GM19372 (cell line): ENCODE measurements around the gene LRRC40.
A peak's percentile ranks its signal among the peaks of the same experiment; 100 is the strongest.
"Not testable (repeated sequence)": the region's sequence is repeated elsewhere in the genome, so short reads cannot be mapped to it uniquely, and the experiment has no call there.

Source experiments
- ATAC-seq: cut with Tn5 transposase; IDR thresholded peaks from one replicate; pipeline ENCODE4 v1.9.1; 2021; ENCODE audit warnings: mild to moderate bottlenecking, low read depth, moderate library complexity; ENCODE audit not compliant: unreplicated experiment

Gene LRRC40

DNA sequence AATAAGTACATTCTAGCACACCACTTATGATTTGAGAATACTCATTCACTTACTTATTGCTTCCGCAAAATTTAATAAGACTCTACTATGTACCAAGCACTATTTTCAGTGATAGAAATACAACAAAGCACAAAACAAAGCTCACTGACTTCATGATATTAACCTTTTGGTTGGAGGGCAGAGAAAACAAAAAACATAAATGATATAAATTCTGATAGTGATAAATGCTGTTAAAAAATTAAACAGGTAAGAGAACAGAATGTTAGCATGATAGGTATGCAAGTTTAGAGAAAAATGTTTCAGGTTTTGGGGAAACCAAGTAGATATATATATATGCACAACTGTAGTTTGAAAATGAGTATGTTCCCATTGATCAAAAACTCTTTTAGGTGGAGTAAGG is 1.2 kb downstream of the LRRC40 start:
- no peak for ATAC-seq

DNA sequence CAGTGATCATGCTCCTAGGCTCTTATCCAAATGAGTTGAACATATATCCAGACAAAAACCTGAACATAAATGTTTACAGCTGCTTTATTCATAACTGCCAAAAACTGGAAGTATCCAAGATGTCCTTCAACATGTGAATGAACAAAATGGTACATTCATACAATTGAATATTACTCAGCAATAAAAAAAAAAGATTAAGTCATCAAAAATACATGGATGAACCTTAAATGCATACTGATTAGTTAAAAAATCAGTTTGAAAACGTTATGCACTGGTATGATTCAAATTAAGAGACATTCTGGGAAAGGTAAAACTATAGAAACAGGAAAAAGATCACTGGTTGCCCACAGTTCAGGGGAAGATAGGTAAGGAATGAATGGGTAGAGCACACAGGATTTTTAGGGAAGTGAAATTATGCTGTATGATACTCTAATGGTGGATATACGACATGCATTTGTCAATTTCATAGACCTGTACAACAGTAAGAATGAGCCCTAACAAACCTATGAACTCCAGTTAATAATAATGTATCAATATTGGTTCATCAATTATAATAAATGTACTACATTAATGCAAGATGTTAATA is 3.1 kb downstream of the LRRC40 start:
- ATAC-seq: no peak

- no peak for ATAC-seq
Measured at GRCh38 chr1:70200065-70200464, 5.3 kb downstream of the LRRC40 start.

GRCh38 chr1:70196333-70196732 is 9.0 kb downstream of the LRRC40 start:
- ATAC-seq: no peak

- peak; percentile 85 for ATAC-seq
Measured at GRCh38 chr1:70195342-70195741, 10.0 kb downstream of the LRRC40 start.

GRCh38 chr1:70194601-70195000 is 10.8 kb downstream of the LRRC40 start:
- ATAC-seq: no peak

DNA sequence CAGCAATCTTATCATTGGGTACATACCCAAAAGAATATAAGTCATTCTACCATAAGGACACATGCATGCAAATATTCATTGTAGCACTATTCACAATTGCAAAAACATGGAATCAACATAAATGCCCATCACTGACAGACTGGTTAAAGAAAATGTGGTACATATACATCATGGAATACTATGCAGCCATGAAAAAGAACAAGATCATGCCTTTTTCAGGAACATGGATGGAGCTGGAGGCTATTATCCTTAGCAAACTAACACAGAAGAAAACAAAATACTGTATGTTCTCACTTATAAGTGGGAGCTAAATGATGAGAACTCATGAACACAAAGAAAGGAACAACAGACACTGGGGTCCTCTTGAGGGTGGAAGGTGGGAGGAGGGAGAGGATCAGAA is 12.9 kb downstream of the LRRC40 start:
- not testable (repeated sequence) for ATAC-seq

- ATAC-seq: no peak
Measured at GRCh38 chr1:70190180-70190579, 15.2 kb downstream of the LRRC40 start.

GRCh38 chr1:70188522-70188921 is 16.9 kb downstream of the LRRC40 start:
- ATAC-seq: no peak

- ATAC-seq: not testable (repeated sequence)
Measured at GRCh38 chr1:70185181-70185580, 20.2 kb downstream of the LRRC40 start.

DNA sequence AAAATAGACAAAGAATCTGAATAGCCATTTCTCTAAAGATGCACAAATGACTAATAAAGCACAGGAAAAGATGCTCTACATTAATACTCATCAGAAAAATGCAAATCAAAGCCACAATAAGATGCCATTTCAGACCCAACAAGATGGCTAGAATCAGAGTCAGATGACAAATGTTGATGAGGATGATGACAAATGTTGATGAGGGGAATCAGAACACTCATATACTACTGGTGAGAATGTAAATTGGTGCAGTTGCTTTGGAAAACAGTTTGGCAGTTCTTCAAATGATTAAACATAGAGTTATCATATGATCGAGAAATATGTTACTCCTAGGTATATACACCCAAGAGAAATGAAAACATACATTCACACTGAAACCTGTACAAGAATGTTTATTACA is 33.9 kb downstream of the LRRC40 start:
- no peak for ATAC-seq

- no peak for ATAC-seq
Measured at GRCh38 chr1:70169018-70169839, 36.1 kb downstream of the LRRC40 start.

- ATAC-seq: no peak
Measured at GRCh38 chr1:70168283-70168682, 37.1 kb downstream of the LRRC40 start.

DNA sequence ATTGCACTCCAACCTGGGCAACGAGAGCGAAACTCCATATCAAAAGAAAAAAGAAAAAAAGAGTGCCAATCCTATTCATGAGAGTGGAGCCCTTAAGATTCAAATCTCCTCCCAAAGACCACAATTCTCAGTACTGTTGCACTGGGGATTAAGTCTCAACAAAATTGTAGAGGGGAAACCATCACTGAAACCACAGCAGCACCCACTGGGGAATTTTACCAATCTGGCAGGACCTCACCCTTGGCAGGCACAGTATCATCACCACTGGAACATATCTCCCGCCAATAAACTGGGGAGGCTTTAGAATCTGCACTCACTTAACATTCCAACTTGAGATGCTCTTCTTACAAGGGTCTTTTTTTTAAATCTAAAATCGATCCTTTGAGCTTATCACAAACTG is 41.0 kb downstream of the LRRC40 start:
- ATAC-seq: no peak

- ATAC-seq: no peak
Measured at GRCh38 chr1:70156529-70157120, 48.8 kb downstream of the LRRC40 start.

DNA sequence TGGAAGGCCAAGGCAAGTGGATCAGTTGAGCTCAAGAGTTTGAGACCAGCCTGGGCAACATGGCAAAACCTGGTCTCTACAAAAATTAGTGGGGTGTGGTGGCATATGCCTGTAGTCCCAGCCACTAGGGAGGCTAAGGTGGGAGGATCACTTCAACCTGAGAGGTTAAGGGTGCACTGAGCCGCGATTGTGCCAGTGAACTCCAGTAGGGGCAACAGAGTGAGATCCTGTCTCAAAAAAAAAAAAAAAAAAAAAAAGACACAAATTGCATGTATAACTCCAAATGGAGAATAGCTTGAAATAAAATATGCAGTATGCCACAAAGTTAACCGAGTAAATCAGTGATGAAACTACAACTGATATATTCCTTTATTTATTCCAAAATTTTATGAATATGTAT is 51.6 kb downstream of the LRRC40 start:
- ATAC-seq: no peak

- ATAC-seq: no peak
Measured at GRCh38 chr1:70150444-70150843, 54.9 kb downstream of the LRRC40 start.

DNA sequence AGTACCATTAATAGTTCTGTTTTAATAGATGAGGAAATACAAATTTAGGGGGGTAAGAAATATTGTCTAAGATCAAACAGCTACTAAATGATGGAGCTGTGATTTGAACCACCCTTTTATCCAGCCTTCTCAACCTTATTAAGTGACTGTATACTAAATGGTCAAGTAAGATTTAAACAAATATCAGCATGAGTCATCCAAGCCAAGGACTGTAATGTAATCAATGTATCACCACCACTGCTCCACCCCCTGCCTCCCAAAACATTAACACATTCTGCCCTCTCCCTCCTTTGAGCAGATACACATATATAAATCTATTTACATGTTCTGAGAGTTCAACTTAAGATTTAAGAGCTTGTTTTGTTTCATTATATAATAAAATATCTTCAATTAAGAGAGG is 58.9 kb downstream of the LRRC40 start:
- no peak for ATAC-seq

GRCh38 chr1:70143048-70143659 is 62.2 kb downstream of the LRRC40 start:
- no peak for ATAC-seq

GRCh38 chr1:70142075-70142474 is 63.3 kb downstream of the LRRC40 start:
- ATAC-seq: no peak

GRCh38 chr1:70140894-70141293 is 64.5 kb downstream of the LRRC40 start:
- ATAC-seq: no peak
